Measurements from ENCODE around the gene CSH1. TPM values are rescaled to one million over a fixed set of nuclear protein-coding genes. Genes with fewer than 3 reads are reported as not detected.
"Not testable (repeated sequence)": the region's sequence is repeated elsewhere in the genome, so short reads cannot be mapped to it uniquely, and the experiment has no call there.

The CSH1 gene
- total RNA-seq, 1 experiment from 2014 or later = not detected

DNA sequence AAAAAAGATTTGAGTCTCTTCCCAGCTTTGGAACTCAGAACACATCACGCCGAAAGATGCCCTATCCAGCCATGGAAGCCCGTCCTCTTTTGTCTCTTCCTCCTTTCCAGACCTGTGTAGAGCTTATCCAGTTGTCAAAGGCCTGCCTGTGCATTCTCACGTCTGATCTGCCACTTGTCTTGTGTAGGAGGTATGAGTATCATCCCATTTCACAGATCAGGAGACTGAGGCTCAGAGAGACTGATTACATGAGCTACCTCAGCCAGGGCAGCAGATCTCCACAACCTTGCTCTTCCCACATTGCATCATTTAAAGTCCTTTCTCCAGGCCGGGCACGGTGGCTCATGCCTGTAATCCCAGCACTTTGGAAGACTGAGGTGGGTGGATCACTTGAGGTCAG, 21.7 kb downstream of the CSH1 start:
- in situ Hi-C loops (cut with HindIII; ENCODE audit: low sequenced_read_pairs); DNase-seq (ENCODE audit: low spot score): not testable (repeated sequence)

DNA sequence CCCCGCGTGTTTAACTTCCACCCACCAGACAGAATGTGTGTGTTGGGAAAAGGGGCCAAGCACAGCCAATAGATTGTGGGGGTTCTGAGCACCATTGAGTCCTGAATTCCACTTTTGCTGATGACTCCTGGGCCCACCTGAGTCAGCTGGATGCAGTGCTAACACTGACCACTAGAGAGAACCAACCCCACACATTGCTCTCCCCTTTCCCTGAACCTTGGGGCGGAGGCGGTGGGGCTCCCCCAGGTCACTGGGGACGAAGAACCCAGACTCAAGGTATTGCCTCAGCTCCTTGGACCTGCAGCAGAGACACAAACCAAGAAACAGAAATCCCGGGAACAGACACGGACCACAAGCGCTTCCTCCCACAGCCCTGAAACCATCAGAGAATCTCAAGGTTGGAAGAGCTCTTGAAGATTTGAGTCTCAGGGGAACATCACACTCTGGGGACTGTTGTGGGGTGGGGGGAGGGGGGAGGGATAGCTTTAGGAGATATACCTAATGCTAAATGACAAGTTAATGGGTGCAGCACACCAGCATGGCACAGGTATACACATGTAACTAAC, 22.2 kb downstream of the CSH1 start:
- in situ Hi-C loops (cut with HindIII; ENCODE audit: low sequenced_read_pairs); DNase-seq (ENCODE audit: low spot score): not testable (repeated sequence)

DNA sequence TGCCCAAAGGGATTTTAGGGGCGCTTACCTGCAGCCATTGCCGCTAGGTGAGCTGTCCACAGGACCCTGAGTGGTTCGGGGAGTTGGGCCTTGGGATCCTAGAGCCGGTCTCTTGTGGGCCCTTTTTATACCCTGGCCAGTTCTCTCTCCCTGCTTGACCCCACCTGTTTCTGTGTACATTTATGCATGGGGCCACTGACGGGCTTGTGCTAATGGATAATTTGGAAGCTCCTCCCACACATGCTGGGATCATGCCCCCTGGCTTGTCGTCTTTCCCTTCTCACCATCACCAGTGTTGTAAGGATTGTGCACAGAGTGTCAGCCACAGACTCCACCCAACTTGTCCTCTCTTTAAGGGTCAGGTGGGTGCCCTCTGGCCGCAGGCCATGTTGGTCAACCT, 22.8 kb downstream of the CSH1 start, which contains the start of gene CSH2:
CSH2 (minus strand) TSS at position 101 of the 400 bp plus-strand sequence; CDS start at position 38, 63 bp downstream.
- in situ Hi-C loops (cut with HindIII; ENCODE audit: low sequenced_read_pairs); DNase-seq (ENCODE audit: low spot score): not testable (repeated sequence)

DNA sequence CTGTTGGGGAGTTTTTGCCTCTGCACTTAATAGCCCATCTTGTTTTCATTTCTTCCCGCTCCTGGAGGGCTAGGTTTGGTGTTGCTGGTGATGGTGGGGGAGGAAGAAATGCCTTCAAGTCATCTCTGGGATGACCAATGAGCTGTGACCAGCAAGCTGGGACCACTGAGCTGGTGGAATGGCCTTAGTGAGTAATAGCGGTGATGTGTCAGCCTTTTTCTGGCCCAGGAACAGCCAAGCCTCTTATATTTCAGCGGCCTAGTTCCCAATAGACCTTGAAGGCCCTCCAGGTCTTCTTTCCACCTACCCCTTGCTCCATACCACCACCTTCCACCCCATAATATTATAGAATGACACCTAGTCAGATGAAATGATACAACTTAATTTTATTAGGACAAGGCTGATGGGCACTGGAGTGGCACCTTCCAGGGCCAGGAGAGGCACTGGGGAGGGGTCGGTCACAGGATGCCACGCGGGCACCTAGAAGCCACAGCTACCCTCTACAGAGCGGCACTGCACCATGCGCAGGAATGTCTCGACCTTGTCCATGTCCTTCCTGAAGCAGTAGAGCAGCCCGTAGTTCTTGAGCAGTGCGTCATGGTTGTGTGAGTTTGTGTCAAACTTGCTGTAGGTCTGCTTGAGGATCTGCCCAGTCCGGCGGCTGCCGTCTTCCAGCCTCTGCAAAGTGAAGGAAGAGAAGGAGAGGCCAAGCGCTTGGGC, 24.6 kb downstream of the CSH1 start:
- in situ Hi-C loops (cut with HindIII; ENCODE audit: low sequenced_read_pairs); DNase-seq (ENCODE audit: low spot score): not testable (repeated sequence)

DNA sequence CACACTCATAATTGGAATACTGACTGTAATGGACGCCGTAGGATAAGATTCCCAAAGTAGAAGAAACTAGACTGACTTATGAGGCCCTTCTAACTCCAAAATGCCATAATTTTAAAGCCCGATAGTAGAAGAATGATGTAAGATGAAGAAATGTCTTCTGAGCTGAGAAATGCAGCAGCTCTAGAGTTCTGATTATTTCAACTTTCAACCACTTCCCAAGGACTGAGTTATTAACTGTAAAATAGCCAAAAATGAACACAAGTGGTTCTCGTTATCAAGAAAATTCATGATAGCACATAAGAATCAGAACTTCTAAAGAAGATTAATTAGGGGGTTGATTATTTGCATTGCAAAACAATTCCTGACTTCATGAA, 26.1 kb downstream of the CSH1 start:
- DNase-seq (ENCODE audit: low spot score); in situ Hi-C loops (cut with HindIII; ENCODE audit: low sequenced_read_pairs): not testable (repeated sequence)

DNA sequence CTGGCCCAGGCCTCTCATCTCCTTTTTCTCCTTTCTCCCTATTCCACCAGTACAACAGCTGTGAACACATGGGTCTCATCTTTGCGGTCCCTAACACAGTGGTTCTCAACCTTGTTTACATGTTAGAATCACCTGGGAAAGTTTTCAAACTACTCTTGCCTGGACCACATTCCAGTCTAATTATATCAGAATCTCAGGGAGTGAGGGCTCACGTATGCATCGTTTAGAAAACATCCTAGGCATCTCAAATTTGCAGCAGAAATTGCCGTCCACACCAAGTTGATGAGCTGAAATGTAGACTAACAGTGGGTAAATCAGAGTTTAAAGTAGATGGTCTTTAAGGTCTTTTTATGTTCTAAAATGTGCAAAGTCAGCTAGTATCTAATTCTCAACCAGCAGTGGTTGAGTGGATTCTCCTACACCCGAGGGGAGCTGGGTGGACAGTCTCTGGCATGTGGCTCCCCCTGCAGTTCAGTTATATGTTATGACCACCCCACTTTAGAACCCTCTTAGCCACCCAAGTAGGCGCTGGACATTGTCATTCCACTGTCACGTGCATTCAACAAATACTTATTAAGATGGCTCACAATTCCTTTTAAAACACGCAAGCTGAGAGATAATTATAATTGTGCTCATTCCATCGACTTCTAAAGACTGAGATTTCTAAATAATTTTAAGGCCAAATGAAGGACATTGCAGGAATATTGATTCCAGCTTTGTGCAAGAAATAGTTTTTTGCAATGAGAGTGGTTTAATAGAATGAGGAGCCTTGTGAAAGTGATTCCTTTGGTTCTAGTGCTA, 26.7 kb downstream of the CSH1 start:
- DNase-seq (ENCODE audit: low spot score); in situ Hi-C loops (cut with HindIII; ENCODE audit: low sequenced_read_pairs): not testable (repeated sequence)

DNA sequence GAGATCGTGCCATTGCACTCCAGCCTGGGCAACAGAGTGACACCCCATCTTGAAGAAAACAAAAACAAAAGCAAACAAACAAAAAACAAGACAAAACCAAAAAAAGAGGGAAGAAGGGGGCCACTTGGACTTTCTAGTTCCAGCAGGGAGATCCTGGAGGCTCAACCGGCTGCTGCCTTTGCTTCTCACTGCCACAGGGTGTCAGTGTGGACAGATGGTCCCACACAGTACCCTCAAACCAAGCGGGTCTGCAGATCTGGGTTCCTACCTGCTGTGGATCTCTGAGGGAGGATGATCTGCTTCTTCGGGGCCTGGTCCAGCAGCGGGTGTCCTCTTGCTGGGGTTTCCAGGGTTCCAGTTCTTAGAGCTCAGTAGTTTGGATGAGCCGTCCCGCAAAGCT, 29.7 kb downstream of the CSH1 start:
- DNase-seq (ENCODE audit: low spot score); in situ Hi-C loops (cut with HindIII; ENCODE audit: low sequenced_read_pairs): not testable (repeated sequence)

DNA sequence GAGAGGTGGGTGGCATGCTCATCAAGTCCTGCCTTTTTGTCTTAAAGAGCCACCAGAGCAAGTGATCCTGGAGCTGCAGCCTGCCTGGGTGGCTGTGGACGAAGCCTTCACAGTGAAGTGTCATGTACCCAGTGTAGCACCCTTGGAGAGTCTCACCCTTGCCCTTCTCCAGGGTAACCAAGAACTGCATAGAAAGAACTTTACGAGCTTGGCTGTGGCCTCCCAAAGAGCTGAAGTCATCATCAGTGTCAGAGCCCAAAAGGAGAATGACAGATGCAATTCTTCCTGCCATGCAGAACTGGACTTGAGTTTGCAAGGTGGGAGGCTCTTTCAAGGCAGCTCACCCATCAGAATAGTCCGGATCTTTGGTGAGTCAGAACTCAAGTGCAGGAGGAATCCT, 37.1 kb downstream of the CSH1 start:
- in situ Hi-C loops (cut with HindIII; ENCODE audit: low sequenced_read_pairs) = no loop called here
- no peak for DNase-seq (ENCODE audit: low spot score)

DNA sequence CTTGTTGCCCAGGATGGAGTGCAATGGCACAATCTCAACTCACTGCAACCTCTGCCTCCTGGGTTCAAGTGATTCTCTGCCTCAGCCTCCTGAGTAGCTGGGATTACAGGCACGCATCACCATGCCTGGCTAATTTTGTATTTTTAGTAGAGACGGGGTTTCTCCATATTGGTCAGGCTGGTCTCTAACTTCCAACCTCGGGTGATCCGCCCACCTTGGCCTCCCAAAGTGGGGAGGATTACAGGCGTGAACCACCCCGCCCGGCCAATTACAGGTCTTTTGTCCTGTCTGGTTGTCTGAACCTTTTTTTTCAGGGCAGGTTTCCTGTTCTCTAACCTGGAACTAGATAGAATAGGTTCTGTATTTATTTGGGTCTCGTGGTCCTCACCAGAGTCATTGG, 39.9 kb downstream of the CSH1 start:
- DNase-seq (ENCODE audit: low spot score); in situ Hi-C loops (cut with HindIII; ENCODE audit: low sequenced_read_pairs): not testable (repeated sequence)

DNA sequence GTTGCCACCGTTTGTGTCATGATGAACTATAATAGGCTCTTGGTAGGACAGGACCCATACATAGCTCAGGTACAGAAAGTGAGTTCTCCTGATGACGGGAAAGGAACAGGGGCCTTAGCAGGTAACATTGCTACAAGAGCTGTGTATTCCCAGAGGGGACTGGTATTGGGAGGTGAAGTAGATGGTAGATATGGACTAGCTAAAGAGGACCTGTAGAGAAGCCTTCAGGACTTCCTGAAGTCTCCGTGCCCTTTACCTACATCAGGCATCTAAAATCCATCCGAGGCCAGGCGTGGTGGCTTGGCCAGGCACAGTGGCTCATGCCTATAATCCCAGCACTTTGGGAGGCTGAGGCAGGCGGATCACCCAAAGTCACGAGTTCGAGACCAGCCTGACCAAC, 41.2 kb downstream of the CSH1 start:
- in situ Hi-C loops (cut with HindIII; ENCODE audit: low sequenced_read_pairs) = no loop called here
- DNase-seq (ENCODE audit: low spot score) = no peak

DNA sequence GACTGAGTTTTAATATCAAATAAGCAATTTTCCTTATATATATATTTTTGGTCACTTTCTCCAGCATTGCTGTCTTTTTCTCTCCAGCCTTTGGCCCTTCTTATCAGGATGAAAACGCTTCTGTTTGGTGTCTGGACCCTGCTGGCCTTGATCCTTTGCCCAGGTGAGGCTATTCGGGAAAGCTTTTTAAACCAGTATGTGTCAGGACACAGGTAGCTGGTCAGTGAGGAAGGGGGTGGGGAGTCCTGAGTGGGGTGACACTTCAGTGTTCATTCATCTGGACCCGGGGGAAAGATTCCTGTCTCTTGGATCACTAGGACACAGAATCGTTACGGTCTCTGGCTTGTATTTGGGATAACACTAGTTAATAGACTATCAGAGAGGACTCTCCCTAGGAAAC, 41.7 kb downstream of the CSH1 start:
- in situ Hi-C loops (cut with HindIII; ENCODE audit: low sequenced_read_pairs) = no loop called here
- DNase-seq (ENCODE audit: low spot score) = no peak

DNA sequence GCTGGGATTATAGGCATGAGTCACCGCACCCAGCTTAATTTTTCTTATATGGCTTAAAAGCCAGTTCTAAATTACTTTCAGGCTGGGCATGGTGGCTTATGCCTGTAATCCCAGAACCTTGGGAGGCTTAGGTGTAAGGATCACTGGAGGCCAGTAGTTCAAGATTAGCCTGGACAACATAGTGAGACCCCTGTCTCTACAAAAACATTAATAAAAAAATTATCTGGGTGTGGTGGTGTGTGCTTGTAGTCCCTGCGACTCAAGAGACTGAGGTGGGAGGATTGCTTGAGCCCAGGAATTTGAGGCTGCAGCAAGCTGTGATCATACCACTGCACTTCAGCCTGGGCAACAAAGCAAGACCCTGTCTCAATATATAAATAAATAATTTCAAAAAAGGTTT, 43.1 kb downstream of the CSH1 start:
- no peak for DNase-seq (ENCODE audit: low spot score)
- in situ Hi-C loops (cut with HindIII; ENCODE audit: low sequenced_read_pairs) = no loop called here

DNA sequence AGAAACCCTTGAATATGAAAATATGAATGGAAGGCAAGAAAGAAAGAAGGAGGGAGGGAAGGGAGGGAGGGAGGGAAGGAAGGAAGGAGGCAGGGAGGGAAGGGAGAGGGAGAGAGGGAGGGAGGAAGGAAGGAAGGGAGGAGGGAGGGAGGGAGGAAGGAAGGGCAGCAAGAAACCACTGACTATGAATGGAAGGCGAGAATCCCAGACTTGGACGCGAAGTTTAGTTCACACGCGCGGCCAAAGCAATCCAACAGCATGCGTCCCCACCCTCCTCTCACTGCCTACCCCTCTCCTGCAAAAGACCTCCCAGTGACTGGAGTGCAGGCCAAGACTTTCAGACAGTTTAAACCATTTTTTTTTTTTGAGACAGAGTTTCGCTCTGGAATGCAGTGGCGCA, 46.0 kb downstream of the CSH1 start:
- in situ Hi-C loops (cut with HindIII; ENCODE audit: low sequenced_read_pairs) = no loop called here

DNA sequence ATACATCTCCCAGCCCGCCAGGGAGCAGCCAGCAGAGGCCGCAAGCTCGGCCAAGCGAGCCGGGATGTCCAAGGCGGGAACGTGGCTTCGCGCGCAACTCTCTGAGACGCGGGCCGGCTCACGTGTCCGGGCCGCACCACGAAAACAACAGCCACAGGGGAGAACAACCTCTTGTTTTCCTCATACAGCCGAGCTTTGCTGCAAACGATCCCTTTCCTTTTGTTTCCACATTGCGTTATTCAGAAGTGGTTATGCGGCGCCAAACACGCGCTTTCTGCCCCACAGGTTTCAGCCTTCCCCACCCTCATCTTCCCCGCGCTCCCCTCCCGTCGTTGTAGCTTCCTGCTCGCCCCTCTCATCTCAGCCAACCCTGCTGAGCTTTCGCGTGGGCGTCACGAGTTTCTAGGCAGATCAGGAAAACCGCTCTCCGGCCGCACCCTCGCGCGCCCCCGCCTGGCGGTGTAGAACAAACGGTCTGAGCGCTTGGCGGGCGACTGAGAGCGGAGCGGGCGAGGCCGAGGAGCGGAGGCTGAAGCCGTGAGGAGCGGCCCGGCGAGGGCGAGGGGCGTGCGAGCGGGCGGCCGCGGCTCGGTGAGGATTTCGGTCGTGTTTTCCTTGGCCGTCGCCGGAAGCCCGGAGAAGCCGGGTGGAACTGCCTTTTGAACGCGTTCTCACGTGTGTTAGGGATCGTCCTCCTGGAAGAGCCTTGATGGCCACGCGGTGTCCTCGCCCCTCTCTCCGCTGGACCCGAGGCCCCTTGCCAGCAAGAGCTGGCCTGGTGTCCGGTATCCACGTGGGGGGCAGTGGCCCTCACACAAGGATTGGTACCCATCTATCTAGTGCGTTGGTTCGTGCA, 47.3 kb downstream of the CSH1 start:
- DNase-seq (ENCODE audit: low spot score) = peak; percentile 86
- in situ Hi-C loops (cut with HindIII; ENCODE audit: low sequenced_read_pairs) = no loop called here

More for the DNA sequence above, 46.0 kb downstream of the CSH1 start:
- no peak for DNase-seq (ENCODE audit: low spot score)

DNA sequence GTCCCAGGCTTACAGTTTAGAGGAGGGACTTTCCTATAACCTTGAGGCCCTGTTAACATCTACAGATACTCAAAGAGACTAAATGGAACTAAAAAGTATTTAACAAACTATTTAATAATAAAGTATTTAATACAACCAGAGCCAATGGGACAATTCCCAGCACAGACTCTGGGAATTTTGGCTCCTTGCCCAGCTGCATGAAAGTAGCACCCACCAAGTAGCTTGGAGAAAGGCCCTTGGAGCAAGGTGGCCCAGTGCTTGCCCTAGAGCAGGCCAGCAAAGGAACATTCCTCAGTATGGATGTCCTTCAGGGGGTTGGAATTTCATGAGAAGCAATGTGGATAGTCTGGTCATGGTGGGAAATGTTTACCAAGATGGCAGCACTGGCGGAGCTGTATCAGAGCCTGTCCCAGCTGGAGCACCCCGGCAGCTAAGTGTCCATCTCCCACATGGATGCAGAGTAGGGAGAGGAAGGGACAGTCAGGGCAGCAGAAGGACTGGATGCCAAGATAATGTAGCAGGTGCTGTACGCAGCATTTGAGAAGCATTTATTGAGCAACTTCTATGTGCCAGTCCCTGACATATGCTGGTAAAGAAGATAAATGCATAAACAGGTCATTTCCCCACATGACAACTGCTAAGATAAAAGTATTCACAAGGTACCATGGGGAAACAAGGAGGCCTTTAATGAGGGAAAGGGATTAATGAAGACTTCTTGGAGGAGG, 48.7 kb downstream of the CSH1 start:
- DNase-seq (ENCODE audit: low spot score) = no peak
- in situ Hi-C loops (cut with HindIII; ENCODE audit: low sequenced_read_pairs) = no loop called here

DNA sequence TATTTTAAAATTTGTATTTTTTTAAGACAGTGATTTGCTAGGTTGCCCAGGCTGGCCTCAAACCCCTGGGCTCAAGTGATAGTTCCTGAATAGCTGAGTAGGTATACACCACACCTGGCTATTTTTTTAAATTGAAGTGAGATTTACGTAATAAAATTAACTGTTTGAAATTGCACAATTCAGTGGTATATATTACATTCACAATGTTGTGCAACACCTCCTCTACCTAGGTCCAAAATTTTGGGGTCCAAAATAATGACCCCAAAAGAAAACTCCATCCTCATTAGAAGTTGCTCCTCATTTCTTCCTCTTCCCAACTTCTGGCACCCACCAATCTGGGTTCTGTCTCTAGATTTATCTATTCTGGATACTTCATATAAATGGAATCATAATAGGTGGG, 50.9 kb downstream of the CSH1 start:
- DNase-seq (ENCODE audit: low spot score) = no peak
- in situ Hi-C loops (cut with HindIII; ENCODE audit: low sequenced_read_pairs) = no loop called here

All from G401 (cell line).